Astrocyte (in vitro differentiated cells and primary cell): ENCODE data around the gene SPNS1. TPM values are rescaled to one million over a fixed set of nuclear protein-coding genes. Genes with fewer than 3 reads are reported as not detected.
"Not testable (repeated sequence)": the region's sequence is repeated elsewhere in the genome, so short reads cannot be mapped to it uniquely, and the experiment has no call there.

ENCODE experiments used
- DNase-seq: peaks from one replicate; pipeline ENCODE4 v3.0.0-alpha.2; 2010; ENCODE audit warnings: low read depth
- FAIRE-seq: peaks from 2 replicates; lab custom pipeline; 2011; peaks lifted over from hg19 to GRCh38; lab: Jason Lieb, UNC
- H2AFZ ChIP-seq: 2 replicates; pipeline ENCODE4 v1.6.0; 2012; ENCODE audit warnings: low read depth, low read length, inconsistent platforms
- H3K27ac ChIP-seq: 2 replicates; pipeline ENCODE4 v1.5.1; 2011; ENCODE audit warnings: low read depth, low read length, inconsistent platforms
- H3K27me3 ChIP-seq: 2 replicates; pipeline ENCODE4 v1.6.0; 2011; ENCODE audit warnings: low read length, inconsistent platforms; ENCODE audit not compliant: insufficient read depth
- H3K36me3 ChIP-seq: 2 replicates; pipeline ENCODE4 v1.5.1; 2011; ENCODE audit warnings: low read length, inconsistent platforms; ENCODE audit not compliant: insufficient read depth
- H3K4me1 ChIP-seq: 2 replicates; pipeline ENCODE4 v1.5.1; 2011; ENCODE audit warnings: low read length, inconsistent platforms; ENCODE audit not compliant: insufficient read depth
- H3K4me2 ChIP-seq: 2 replicates; pipeline ENCODE4 v1.6.0; 2012; ENCODE audit warnings: low read length, inconsistent platforms
- H3K4me3 ChIP-seq: 2 replicates; pipeline ENCODE4 v1.5.1; 2011; ENCODE audit warnings: low read depth, mild to moderate bottlenecking, low read length, inconsistent platforms; ENCODE audit not compliant: insufficient read depth
- H3K79me2 ChIP-seq: 2 replicates; pipeline ENCODE4 v1.6.0; 2012; ENCODE audit warnings: mild to moderate bottlenecking, low read length, inconsistent platforms; ENCODE audit not compliant: insufficient read depth
- H3K9ac ChIP-seq: 2 replicates; pipeline ENCODE4 v1.6.0; 2012; ENCODE audit warnings: mild to moderate bottlenecking, low read length, inconsistent platforms
- H3K9me3 ChIP-seq: 2 replicates; pipeline ENCODE4 v1.5.1; 2012; ENCODE audit warnings: low read depth, mild to moderate bottlenecking, low read length, inconsistent platforms; ENCODE audit not compliant: insufficient read depth
- H4K20me1 ChIP-seq: 2 replicates; pipeline ENCODE4 v1.6.0; 2012; ENCODE audit warnings: low read length, inconsistent platforms; ENCODE audit not compliant: insufficient read depth
- H3K27ac Mint-ChIP-seq: one replicate; pipeline ENCODE4 v1.8.0; 2021; ENCODE audit warnings: mild to moderate bottlenecking, mixed read lengths; ENCODE audit not compliant: unreplicated experiment
- H3K27me3 Mint-ChIP-seq: one replicate; pipeline ENCODE4 v1.8.0; 2021; ENCODE audit warnings: low read depth, mixed read lengths; ENCODE audit not compliant: unreplicated experiment
- H3K36me3 Mint-ChIP-seq: one replicate; pipeline ENCODE4 v1.8.0; 2021; ENCODE audit warnings: low read depth, mixed read lengths; ENCODE audit not compliant: unreplicated experiment
- H3K4me1 Mint-ChIP-seq: one replicate; pipeline ENCODE4 v1.8.0; 2021; ENCODE audit warnings: low read depth, mixed read lengths; ENCODE audit not compliant: unreplicated experiment
- H3K4me3 Mint-ChIP-seq: one replicate; pipeline ENCODE4 v1.8.0; 2021; ENCODE audit warnings: mild to moderate bottlenecking, moderate library complexity, mixed read lengths; ENCODE audit not compliant: unreplicated experiment
- H3K9me3 Mint-ChIP-seq: one replicate; pipeline ENCODE4 v1.8.0; 2021; ENCODE audit warnings: mild to moderate bottlenecking, mixed read lengths; ENCODE audit not compliant: unreplicated experiment
- EZH2 ChIP-seq: IDR thresholded peaks from 2 replicates; pipeline ENCODE4 v1.6.1; 2012; ENCODE audit warnings: mild to moderate bottlenecking, low read length, inconsistent platforms; ENCODE audit not compliant: insufficient read depth
- total RNA-seq: library from RNA; stranded (reverse); gene quantifications from 2 replicates; pipeline ENCODE4 v1.2.1, GENCODE V29; 2021
- TF ChIP-seq, protein P1 (sequence below): IDR thresholded peaks from 2 replicates; pipeline ENCODE4 v1.5.1; 2011; ENCODE audit warnings: low read depth, mild to moderate bottlenecking, inconsistent platforms, low read length, moderate library complexity; ENCODE audit not compliant: insufficient read depth

SPNS1 gene
- total RNA-seq, 1 donor from 2014 or later, result 57.8 TPM

- Histone ChIP-seq H4K20me1 (no peaks in the 10 kb centered on the region), H3K4me2 (no peak overlapping the region), H2AFZ (no peak overlapping the region), H3K27me3 (peaks cover 7% of the 10 kb centered on the region), H3K36me3 (no peaks in the 10 kb centered on the region), H3K4me3 (no peak overlapping the region), H3K79me2 (no peaks in the 10 kb centered on the region), H3K4me1 (no peaks in the 10 kb centered on the region), H3K9me3 (no peaks in the 10 kb centered on the region), H3K27ac (no peak overlapping the region), H3K9ac (no peak overlapping the region)
- TF ChIP-seq, protein P1, sequence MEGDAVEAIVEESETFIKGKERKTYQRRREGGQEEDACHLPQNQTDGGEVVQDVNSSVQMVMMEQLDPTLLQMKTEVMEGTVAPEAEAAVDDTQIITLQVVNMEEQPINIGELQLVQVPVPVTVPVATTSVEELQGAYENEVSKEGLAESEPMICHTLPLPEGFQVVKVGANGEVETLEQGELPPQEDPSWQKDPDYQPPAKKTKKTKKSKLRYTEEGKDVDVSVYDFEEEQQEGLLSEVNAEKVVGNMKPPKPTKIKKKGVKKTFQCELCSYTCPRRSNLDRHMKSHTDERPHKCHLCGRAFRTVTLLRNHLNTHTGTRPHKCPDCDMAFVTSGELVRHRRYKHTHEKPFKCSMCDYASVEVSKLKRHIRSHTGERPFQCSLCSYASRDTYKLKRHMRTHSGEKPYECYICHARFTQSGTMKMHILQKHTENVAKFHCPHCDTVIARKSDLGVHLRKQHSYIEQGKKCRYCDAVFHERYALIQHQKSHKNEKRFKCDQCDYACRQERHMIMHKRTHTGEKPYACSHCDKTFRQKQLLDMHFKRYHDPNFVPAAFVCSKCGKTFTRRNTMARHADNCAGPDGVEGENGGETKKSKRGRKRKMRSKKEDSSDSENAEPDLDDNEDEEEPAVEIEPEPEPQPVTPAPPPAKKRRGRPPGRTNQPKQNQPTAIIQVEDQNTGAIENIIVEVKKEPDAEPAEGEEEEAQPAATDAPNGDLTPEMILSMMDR, result no peak
- no peak for TF ChIP-seq EZH2
- Mint-ChIP-seq H3K4me3 (no peak overlapping the region), H3K27ac (no peak overlapping the region), H3K4me1 (no peaks in the 10 kb centered on the region), H3K36me3 (peaks cover 2% of the 10 kb centered on the region), H3K27me3 (peaks cover 25% of the 10 kb centered on the region), H3K9me3 (peaks cover 1% of the 10 kb centered on the region)
- DNase-seq, result no peak
- no peak for FAIRE-seq
These were observed 25.0 kb downstream of the SPNS1 start for GRCh38 chr16:28999577-28999976.

DNA sequence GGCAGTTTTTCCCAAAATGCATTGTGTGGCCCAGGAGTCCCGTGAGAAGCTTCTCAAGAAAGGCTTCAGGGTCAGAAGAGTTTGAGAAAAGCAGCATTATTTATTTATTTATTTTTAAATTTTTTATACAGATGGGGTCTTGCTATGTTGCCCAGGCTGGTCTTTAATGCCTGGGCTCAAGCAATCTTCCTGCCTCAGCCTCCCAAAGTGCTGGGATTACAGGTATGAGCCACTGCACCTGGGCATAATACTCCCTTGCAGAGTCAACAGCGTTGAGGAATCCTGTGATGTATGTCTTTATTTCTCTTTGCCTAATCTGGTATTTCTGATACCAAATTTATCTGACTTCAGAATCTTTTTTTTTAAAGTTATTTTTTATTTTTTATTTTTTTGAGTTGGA lies 25.4 kb downstream of the SPNS1 start:
- no peak for DNase-seq
- Histone ChIP-seq H4K20me1 (no peaks in the 10 kb centered on the region), H2AFZ (no peak overlapping the region), H3K79me2 (no peaks in the 10 kb centered on the region), H3K36me3 (no peaks in the 10 kb centered on the region), H3K27me3 (peaks cover 7% of the 10 kb centered on the region), H3K4me2 (no peak overlapping the region), H3K4me3 (no peak overlapping the region), H3K4me1 (no peaks in the 10 kb centered on the region), H3K9ac (no peak overlapping the region), H3K9me3 (no peaks in the 10 kb centered on the region), H3K27ac (no peak overlapping the region)
- no peak overlapping the region for H3K4me3 Mint-ChIP-seq
- H3K36me3 Mint-ChIP-seq, result peaks cover 2% of the 10 kb centered on the region
- FAIRE-seq, result no peak
- no peak overlapping the region for H3K27ac Mint-ChIP-seq
- H3K27me3 Mint-ChIP-seq, result peaks cover 29% of the 10 kb centered on the region
- no peaks in the 10 kb centered on the region for H3K4me1 Mint-ChIP-seq
- H3K9me3 Mint-ChIP-seq, result peaks cover 6% of the 10 kb centered on the region
- TF ChIP-seq EZH2, result no peak
- TF ChIP-seq, protein P1, result no peak

DNA sequence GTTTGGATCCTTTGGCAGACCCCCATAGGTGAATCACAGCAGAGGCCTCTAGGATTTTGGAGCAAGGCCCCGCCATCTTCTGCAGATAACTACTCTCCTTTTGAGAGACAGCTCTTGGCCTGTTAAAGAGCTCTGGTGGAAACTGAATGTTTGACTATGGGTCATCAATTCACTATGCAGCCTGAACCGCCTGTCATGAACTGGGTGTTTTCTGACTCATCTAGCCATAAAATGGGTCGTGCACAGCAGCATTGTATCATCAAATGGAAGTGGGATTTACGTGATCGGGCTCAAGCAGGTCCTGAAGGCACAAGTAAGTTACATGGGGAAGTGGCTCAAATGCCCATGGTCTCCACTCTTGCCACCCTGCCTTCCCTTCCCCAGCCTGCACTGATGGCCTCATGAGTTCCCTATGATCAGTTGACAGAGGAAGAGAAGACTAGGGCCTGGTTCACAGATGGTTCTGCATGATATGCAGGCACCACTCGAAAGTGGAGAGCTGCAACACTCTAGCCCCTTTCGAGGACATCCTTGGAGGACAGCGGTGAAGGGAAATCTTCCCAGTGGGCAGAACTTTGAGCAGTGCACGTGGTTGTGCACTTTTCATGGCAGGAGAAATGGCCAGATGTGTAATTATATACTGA lies 30.0 kb downstream of the SPNS1 start:
- H3K27me3 Mint-ChIP-seq, result peaks cover 28% of the 10 kb centered on the region

More for the DNA sequence above, 30.0 kb downstream of the SPNS1 start:
- not testable (repeated sequence) for H3K4me1 Mint-ChIP-seq, H3K27me3 ChIP-seq, DNase-seq, H3K4me3 ChIP-seq, H3K36me3 ChIP-seq, H4K20me1 ChIP-seq, H3K79me2 ChIP-seq, H3K9me3 Mint-ChIP-seq, H3K9ac ChIP-seq, H3K4me3 Mint-ChIP-seq, FAIRE-seq, H3K27ac ChIP-seq, H3K9me3 ChIP-seq, H3K4me2 ChIP-seq, H3K36me3 Mint-ChIP-seq, H3K27ac Mint-ChIP-seq, H2AFZ ChIP-seq, H3K4me1 ChIP-seq
